Neural cell (in vitro differentiated cells): ENCODE data around the gene SNTB2. TPM values are rescaled to one million over a fixed set of nuclear protein-coding genes. Genes with fewer than 3 reads are reported as not detected.

Experiments
- H2AFZ ChIP-seq: fragments of 200-600, 300-800 bp; sonication (generic), shearing (Covaris generic); 2 replicates; pipeline ENCODE4 v1.6.0; 2014; ENCODE audit warnings: low read depth, mild to moderate bottlenecking, antibody characterized with exemption, low read length, moderate library complexity
- H3F3A ChIP-seq: fragments of 200-600 bp; shearing (Covaris generic); 2 replicates; pipeline ENCODE4 v1.6.1; 2016; ENCODE audit warnings: mild to moderate bottlenecking, moderate library complexity, mixed read lengths, antibody characterized with exemption, low read length; ENCODE audit not compliant: insufficient read depth, poor library complexity, severe bottlenecking
- H3K27ac ChIP-seq: fragments of 200-600, 300-800 bp; sonication (generic), shearing (Covaris generic); 2 replicates; pipeline ENCODE4 v1.5.1; 2014; ENCODE audit warnings: mild to moderate bottlenecking, low read length, moderate library complexity
- H3K27me3 ChIP-seq: fragments of 300-800, 200-600 bp; sonication (generic), shearing (Covaris generic); 2 replicates; pipeline ENCODE4 v1.6.0; 2014; ENCODE audit warnings: mild to moderate bottlenecking, low read depth, low read length, moderate library complexity; ENCODE audit not compliant: insufficient read depth
- H3K36me3 ChIP-seq: fragments of 300-800, 200-600 bp; sonication (generic), shearing (Covaris generic); 2 replicates; pipeline ENCODE4 v1.5.1; 2014; ENCODE audit warnings: mild to moderate bottlenecking, antibody characterized with exemption, low read length, moderate library complexity; ENCODE audit not compliant: insufficient read depth
- H3K4me2 ChIP-seq: fragments of 300-800, 200-600 bp; sonication (generic), shearing (Covaris generic); 2 replicates; pipeline ENCODE4 v1.6.0; 2014; ENCODE audit warnings: mild to moderate bottlenecking, low read length
- H3K4me3 ChIP-seq: fragments of 300-800, 200-600 bp; sonication (generic), shearing (Covaris generic); 2 replicates; pipeline ENCODE4 v1.5.1; 2014; ENCODE audit warnings: mild to moderate bottlenecking, low read length, moderate library complexity
- H3K79me2 ChIP-seq: fragments of 200-600 bp; shearing (Covaris generic); replicated peaks from 2 replicates; pipeline ENCODE4 v1.6.0; 2014; ENCODE audit warnings: mild to moderate bottlenecking, low read length, moderate library complexity; ENCODE audit not compliant: insufficient read depth
- H3K9ac ChIP-seq: fragments of 300-800, 200-600 bp; sonication (generic), shearing (Covaris generic); 2 replicates; pipeline ENCODE4 v1.6.1; 2016; ENCODE audit warnings: mild to moderate bottlenecking, low read length, mixed read lengths
- H3K9me2 ChIP-seq: fragments of 200-600 bp; shearing (Covaris generic); 2 replicates; pipeline ENCODE4 v1.6.1; 2016; ENCODE audit warnings: mild to moderate bottlenecking, low read length, mixed read lengths; ENCODE audit not compliant: insufficient read depth
- H3K9me3 ChIP-seq: fragments of 200-600, 300-800 bp; sonication (generic), shearing (Covaris generic); 2 replicates; pipeline ENCODE4 v1.6.1; 2016; ENCODE audit warnings: mild to moderate bottlenecking, mixed run types, low read length, moderate library complexity, mixed read lengths
- H4K20me1 ChIP-seq: fragments of 200-600 bp; shearing (Covaris generic); 2 replicates; pipeline ENCODE4 v1.6.1; 2016; ENCODE audit warnings: mild to moderate bottlenecking, mixed run types; ENCODE audit not compliant: insufficient read depth
- EP300 ChIP-seq: fragments of 450-650 bp; conservative IDR thresholded peaks from 2 replicates; pipeline ENCODE4 v1.6.1; 2014; ENCODE audit warnings: antibody characterized with exemption, mild to moderate bottlenecking, moderate library complexity; ENCODE audit not compliant: poor library complexity, severe bottlenecking
- EZH2 ChIP-seq: fragments of 200-600, 300-800 bp; shearing (Covaris generic), sonication (generic); IDR thresholded peaks from 2 replicates; pipeline ENCODE4 v1.6.1; 2014; ENCODE audit warnings: antibody characterized with exemption, low read length, borderline replicate concordance, mild to moderate bottlenecking; ENCODE audit not compliant: insufficient read depth, poor library complexity, severe bottlenecking
- MXI1 ChIP-seq: fragments of 450-650 bp; conservative IDR thresholded peaks from 2 replicates; pipeline ENCODE4 v1.6.1; 2014; ENCODE audit warnings: antibody characterized with exemption, mild to moderate bottlenecking; ENCODE audit not compliant: poor library complexity, severe bottlenecking
- POLR2AphosphoS5 ChIP-seq: IDR thresholded peaks from 2 replicates; pipeline ENCODE4 v1.6.1; 2012
- RAD21 ChIP-seq: fragments of 450-650 bp; conservative IDR thresholded peaks from 2 replicates; pipeline ENCODE4 v1.6.1; 2014; ENCODE audit warnings: antibody characterized with exemption, mild to moderate bottlenecking, moderate library complexity
- SMC3 ChIP-seq: fragments of 450-650 bp; conservative IDR thresholded peaks from 2 replicates; pipeline ENCODE4 v1.6.1; 2014; ENCODE audit warnings: antibody characterized with exemption, mild to moderate bottlenecking, moderate library complexity; ENCODE audit not compliant: poor library complexity
- TAF1 ChIP-seq: IDR thresholded peaks from 2 replicates; pipeline ENCODE4 v1.6.1; 2012; ENCODE audit warnings: low read depth
- polyA plus RNA-seq: library from polyadenylated mRNA; depleted of rRNA; stranded (reverse); fragments of >200 nt; gene quantifications from 2 replicates; pipeline ENCODE4 v1.2.3, GENCODE V29; 2014
- TF ChIP-seq, protein P1 (sequence below): fragments of 450-650 bp; IDR thresholded peaks from 2 replicates; pipeline ENCODE4 v1.5.1; 2014; ENCODE audit warnings: antibody characterized with exemption, mild to moderate bottlenecking, moderate library complexity; ENCODE audit not compliant: poor library complexity, severe bottlenecking
- TF ChIP-seq, protein P2 (sequence below): IDR thresholded peaks from 2 replicates; pipeline ENCODE4 v1.6.1; 2012; ENCODE audit warnings: borderline replicate concordance

Gene SNTB2
- polyA plus RNA-seq, 1 donor from 2014 or later, result 7.0 TPM

GRCh38 chr16:69327585-69328310, 140.8 kb downstream of the SNTB2 start:
- H3K4me3 ChIP-seq, result peak overlapping the region; percentile 80
- H3F3A ChIP-seq, result no peaks in the 10 kb centered on the region
- H3K79me2 ChIP-seq, result peaks cover 34% of the 10 kb centered on the region
- no peaks in the 10 kb centered on the region for H3K9me3 ChIP-seq
- peaks cover 6% of the 10 kb centered on the region for H4K20me1 ChIP-seq
- H3K9me2 ChIP-seq, result no peaks in the 10 kb centered on the region
- H3K36me3 ChIP-seq, result peaks cover 9% of the 10 kb centered on the region
- no peaks in the 10 kb centered on the region for H3K27me3 ChIP-seq
- TF ChIP-seq SMC3 (no peak), RAD21 (no peak), POLR2AphosphoS5 (no peak), EZH2 (no peak), TAF1 (no peak), EP300 (no peak), MXI1 (no peak)
- TF ChIP-seq, protein P1, sequence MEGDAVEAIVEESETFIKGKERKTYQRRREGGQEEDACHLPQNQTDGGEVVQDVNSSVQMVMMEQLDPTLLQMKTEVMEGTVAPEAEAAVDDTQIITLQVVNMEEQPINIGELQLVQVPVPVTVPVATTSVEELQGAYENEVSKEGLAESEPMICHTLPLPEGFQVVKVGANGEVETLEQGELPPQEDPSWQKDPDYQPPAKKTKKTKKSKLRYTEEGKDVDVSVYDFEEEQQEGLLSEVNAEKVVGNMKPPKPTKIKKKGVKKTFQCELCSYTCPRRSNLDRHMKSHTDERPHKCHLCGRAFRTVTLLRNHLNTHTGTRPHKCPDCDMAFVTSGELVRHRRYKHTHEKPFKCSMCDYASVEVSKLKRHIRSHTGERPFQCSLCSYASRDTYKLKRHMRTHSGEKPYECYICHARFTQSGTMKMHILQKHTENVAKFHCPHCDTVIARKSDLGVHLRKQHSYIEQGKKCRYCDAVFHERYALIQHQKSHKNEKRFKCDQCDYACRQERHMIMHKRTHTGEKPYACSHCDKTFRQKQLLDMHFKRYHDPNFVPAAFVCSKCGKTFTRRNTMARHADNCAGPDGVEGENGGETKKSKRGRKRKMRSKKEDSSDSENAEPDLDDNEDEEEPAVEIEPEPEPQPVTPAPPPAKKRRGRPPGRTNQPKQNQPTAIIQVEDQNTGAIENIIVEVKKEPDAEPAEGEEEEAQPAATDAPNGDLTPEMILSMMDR, result no peak
- TF ChIP-seq, protein P2, sequence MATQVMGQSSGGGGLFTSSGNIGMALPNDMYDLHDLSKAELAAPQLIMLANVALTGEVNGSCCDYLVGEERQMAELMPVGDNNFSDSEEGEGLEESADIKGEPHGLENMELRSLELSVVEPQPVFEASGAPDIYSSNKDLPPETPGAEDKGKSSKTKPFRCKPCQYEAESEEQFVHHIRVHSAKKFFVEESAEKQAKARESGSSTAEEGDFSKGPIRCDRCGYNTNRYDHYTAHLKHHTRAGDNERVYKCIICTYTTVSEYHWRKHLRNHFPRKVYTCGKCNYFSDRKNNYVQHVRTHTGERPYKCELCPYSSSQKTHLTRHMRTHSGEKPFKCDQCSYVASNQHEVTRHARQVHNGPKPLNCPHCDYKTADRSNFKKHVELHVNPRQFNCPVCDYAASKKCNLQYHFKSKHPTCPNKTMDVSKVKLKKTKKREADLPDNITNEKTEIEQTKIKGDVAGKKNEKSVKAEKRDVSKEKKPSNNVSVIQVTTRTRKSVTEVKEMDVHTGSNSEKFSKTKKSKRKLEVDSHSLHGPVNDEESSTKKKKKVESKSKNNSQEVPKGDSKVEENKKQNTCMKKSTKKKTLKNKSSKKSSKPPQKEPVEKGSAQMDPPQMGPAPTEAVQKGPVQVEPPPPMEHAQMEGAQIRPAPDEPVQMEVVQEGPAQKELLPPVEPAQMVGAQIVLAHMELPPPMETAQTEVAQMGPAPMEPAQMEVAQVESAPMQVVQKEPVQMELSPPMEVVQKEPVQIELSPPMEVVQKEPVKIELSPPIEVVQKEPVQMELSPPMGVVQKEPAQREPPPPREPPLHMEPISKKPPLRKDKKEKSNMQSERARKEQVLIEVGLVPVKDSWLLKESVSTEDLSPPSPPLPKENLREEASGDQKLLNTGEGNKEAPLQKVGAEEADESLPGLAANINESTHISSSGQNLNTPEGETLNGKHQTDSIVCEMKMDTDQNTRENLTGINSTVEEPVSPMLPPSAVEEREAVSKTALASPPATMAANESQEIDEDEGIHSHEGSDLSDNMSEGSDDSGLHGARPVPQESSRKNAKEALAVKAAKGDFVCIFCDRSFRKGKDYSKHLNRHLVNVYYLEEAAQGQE, result no peak
- no peak overlapping the region for H3K4me2 ChIP-seq
- no peak overlapping the region for H3K27ac ChIP-seq
- H2AFZ ChIP-seq, result no peak overlapping the region
- H3K9ac ChIP-seq, result no peak overlapping the region

DNA sequence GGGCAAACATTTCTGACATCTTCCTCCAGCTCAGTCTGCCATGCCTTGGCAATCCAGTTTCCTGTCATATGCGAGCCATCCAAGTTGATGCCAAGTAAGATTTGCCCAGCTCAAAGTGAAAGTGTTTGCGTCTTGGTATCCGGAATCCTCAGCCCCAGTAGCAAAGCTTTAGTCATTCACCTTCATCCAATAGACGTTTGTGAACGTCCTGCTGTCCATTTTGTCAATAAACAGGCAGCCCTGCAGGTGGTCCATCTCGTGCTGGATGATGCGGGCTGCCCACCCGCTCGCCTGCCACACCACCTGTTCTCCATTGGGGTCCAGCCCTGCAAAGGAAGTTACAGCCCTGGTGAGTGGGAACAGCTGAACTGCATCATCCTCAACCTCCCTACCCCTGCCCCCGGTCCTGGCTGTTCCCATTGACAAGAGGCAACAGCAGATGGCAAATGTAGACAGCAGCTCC, 141.9 kb downstream of the SNTB2 start:
- Histone ChIP-seq H3K4me2 (peak overlapping the region; percentile 65), H3K9me2 (no peaks in the 10 kb centered on the region), H3K9ac (peak overlapping the region; percentile 77), H3K79me2 (peaks cover 37% of the 10 kb centered on the region), H2AFZ (no peak overlapping the region), H3K4me3 (peak overlapping the region; percentile 80), H3K9me3 (no peaks in the 10 kb centered on the region), H3K36me3 (peaks cover 9% of the 10 kb centered on the region), H3F3A (no peaks in the 10 kb centered on the region), H4K20me1 (peaks cover 6% of the 10 kb centered on the region), H3K27me3 (no peaks in the 10 kb centered on the region), H3K27ac (no peak overlapping the region)
- TF ChIP-seq EP300 (no peak), TAF1 (no peak), EZH2 (no peak), MXI1 (no peak), POLR2AphosphoS5 (no peak), RAD21 (no peak), SMC3 (no peak)
- TF ChIP-seq, protein P1, result no peak
- TF ChIP-seq, protein P2, result no peak
